K562 (cell line): ENCODE data around the gene BHMT2. TPM values are rescaled to one million over a fixed set of nuclear protein-coding genes. Genes with fewer than 3 reads are reported as not detected.

Experiments used
- BACH1 ChIP-seq: fragments of 200-800 bp; sonication (Bioruptor generic); IDR thresholded peaks from 2 replicates; pipeline ENCODE4 v1.6.1; 2016; ENCODE audit warnings: missing genetic modification characterization, missing compliant biosample characterization
- BRF2 ChIP-seq: IDR thresholded peaks from 3 replicates; pipeline ENCODE4 v1.6.1; 2011; ENCODE audit warnings: borderline replicate concordance, mild to moderate bottlenecking; ENCODE audit not compliant: insufficient read length, insufficient read depth
- FOXP1 ChIP-seq: sonication (generic); formaldehyde crosslinking; IDR thresholded peaks from 2 replicates; pipeline ENCODE4 v1.8.0; 2022; ENCODE audit warnings: mild to moderate bottlenecking, missing genetic modification reagents
- HLTF ChIP-seq: fragments of 450-650 bp; IDR thresholded peaks from 2 replicates; pipeline ENCODE4 v1.6.1; 2016
- LARP7 ChIP-seq: fragments of 450-650 bp; IDR thresholded peaks from 2 replicates; pipeline ENCODE4 v1.6.1; 2016
- NUFIP1 ChIP-seq: fragments of 450-650 bp; IDR thresholded peaks from 2 replicates; pipeline ENCODE4 v1.6.1; 2018; ENCODE audit not compliant: partially characterized antibody
- POLR2AphosphoS2 ChIP-seq: IDR thresholded peaks from 2 replicates; pipeline ENCODE4 v1.6.1; 2012; ENCODE audit warnings: low read length, improper control_type of control experiment
- RBBP5 ChIP-seq: fragments of 200-600 bp; sonication (generic); IDR thresholded peaks from 2 replicates; pipeline ENCODE4 v1.6.1; 2012; ENCODE audit warnings: borderline replicate concordance, mild to moderate bottlenecking, low read length, control low read depth, inconsistent platforms; ENCODE audit not compliant: insufficient read depth, poor library complexity, severe bottlenecking
- TCF7L2 ChIP-seq: fragments of 150-350 bp; IDR thresholded peaks from 2 replicates; pipeline ENCODE4 v1.6.1; 2016; ENCODE audit warnings: low read depth, mild to moderate bottlenecking, low read length, moderate library complexity
- VEZF1 ChIP-seq: fragments of 200-800 bp; sonication (Bioruptor generic); IDR thresholded peaks from 2 replicates; pipeline ENCODE4 v1.6.1; 2017; ENCODE audit warnings: missing genetic modification characterization, missing compliant biosample characterization
- ZNF184 ChIP-seq: sonication (generic); formaldehyde crosslinking; IDR thresholded peaks from 2 replicates; pipeline ENCODE4 v1.5.0; 2020; ENCODE audit warnings: missing genetic modification reagents
- ZNF668 ChIP-seq: fragments of 250-450 bp; sonication (Bioruptor Pico); IDR thresholded peaks from 2 replicates; pipeline ENCODE4 v1.8.0; 2022; ENCODE audit warnings: mild to moderate bottlenecking, inconsistent platforms
- polyA plus RNA-seq, 8 experiments: library from polyadenylated mRNA; depleted of rRNA in 4 of 8; stranded (reverse) in 5 of 8; unstranded in 3 of 8; fragments of >200 nt; fragmentation: Nextera tagmentation in 2 of 8; fragmentation: Illumina TruSeq in 1 of 8; extraction: Ambion mirVana in 2 of 8; extraction: Trizol in 1 of 8; gene quantifications; 2 replicates each; pipeline versions ENCODE4 v1.2.1 to v1.2.3, GENCODE V29; 2011 to 2014; ENCODE audit warnings: inconsistent platforms in 1 of 8, missing spikeins in 1 of 8
- total RNA-seq, 7 experiments: library from RNA; depleted of rRNA in 6 of 7; stranded (reverse); fragments of >200 nt in 6 of 7; fragmentation: Illumina TruSeq in 2 of 7; extraction: Trizol in 2 of 7; gene quantifications; 2 replicates each; pipeline versions ENCODE4 v1.2.1 to v1.2.3, GENCODE V29; 2011 to 2021; ENCODE audit warnings: low replicate concordance in 1 of 7
- TF ChIP-seq, protein P1 (sequence below): sonication (generic); formaldehyde crosslinking; IDR thresholded peaks from 2 replicates; pipeline ENCODE4 v1.8.0; 2022; ENCODE audit warnings: mild to moderate bottlenecking, missing genetic modification reagents
- TF ChIP-seq, protein P2 (sequence below): sonication (generic); formaldehyde crosslinking; IDR thresholded peaks from 2 replicates; pipeline ENCODE4 v1.8.0; 2022; ENCODE audit warnings: missing genetic modification reagents, mild to moderate bottlenecking, borderline replicate concordance

BHMT2 gene
- total and polyA plus RNA-seq, 9 of the 15 experiments (the other 6 are each of a cell fraction or from before 2014, with no cell fraction given), result not detected

GRCh38 chr5:79133657-79134451, 64.3 kb downstream of the BHMT2 start (continued):
- TF ChIP-seq BRF2, result no peak
- TF ChIP-seq ZNF668 (CRISPR knock-in tag), result no peak
- TF ChIP-seq TCF7L2, result no peak
- no peak for TF ChIP-seq FOXP1 (CRISPR knock-in tag)
- TF ChIP-seq, protein P1, sequence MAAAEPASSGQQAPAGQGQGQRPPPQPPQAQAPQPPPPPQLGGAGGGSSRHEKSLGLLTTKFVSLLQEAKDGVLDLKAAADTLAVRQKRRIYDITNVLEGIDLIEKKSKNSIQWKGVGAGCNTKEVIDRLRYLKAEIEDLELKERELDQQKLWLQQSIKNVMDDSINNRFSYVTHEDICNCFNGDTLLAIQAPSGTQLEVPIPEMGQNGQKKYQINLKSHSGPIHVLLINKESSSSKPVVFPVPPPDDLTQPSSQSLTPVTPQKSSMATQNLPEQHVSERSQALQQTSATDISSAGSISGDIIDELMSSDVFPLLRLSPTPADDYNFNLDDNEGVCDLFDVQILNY (CRISPR knock-in tag), result no peak
- TF ChIP-seq POLR2AphosphoS2, result no peak
- TF ChIP-seq LARP7, result peak; percentile 81; the same call in 1 of the 2 replicates
- TF ChIP-seq RBBP5, result no peak
- peak; percentile 43 for TF ChIP-seq VEZF1 (CRISPR knock-in tag)
- TF ChIP-seq HLTF, result no peak
- TF ChIP-seq NUFIP1, result no peak
- TF ChIP-seq BACH1, result no peak
- TF ChIP-seq, protein P2, sequence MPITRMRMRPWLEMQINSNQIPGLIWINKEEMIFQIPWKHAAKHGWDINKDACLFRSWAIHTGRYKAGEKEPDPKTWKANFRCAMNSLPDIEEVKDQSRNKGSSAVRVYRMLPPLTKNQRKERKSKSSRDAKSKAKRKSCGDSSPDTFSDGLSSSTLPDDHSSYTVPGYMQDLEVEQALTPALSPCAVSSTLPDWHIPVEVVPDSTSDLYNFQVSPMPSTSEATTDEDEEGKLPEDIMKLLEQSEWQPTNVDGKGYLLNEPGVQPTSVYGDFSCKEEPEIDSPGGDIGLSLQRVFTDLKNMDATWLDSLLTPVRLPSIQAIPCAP (CRISPR knock-in tag), result no peak
- TF ChIP-seq ZNF184 (CRISPR knock-in tag), result no peak
